ENCODE results near the gene SART1. TPM values are rescaled to one million over a fixed set of nuclear protein-coding genes. Genes with fewer than 3 reads are reported as not detected.

The SART1 gene, protein sequence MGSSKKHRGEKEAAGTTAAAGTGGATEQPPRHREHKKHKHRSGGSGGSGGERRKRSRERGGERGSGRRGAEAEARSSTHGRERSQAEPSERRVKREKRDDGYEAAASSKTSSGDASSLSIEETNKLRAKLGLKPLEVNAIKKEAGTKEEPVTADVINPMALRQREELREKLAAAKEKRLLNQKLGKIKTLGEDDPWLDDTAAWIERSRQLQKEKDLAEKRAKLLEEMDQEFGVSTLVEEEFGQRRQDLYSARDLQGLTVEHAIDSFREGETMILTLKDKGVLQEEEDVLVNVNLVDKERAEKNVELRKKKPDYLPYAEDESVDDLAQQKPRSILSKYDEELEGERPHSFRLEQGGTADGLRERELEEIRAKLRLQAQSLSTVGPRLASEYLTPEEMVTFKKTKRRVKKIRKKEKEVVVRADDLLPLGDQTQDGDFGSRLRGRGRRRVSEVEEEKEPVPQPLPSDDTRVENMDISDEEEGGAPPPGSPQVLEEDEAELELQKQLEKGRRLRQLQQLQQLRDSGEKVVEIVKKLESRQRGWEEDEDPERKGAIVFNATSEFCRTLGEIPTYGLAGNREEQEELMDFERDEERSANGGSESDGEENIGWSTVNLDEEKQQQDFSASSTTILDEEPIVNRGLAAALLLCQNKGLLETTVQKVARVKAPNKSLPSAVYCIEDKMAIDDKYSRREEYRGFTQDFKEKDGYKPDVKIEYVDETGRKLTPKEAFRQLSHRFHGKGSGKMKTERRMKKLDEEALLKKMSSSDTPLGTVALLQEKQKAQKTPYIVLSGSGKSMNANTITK
- total RNA-seq (10 to 100 TPM; 29.2 to 43.3 TPM), polyA plus RNA-seq (ENCODE audit: insufficient read length in 2 of 2) (10 to 100 TPM; 60.6 to 68.2 TPM)
- long read RNA-seq, donor 1, transcript SART1-202 (3 exons, 403 nt), result minor isoform, 6 of 18 reads
- long read RNA-seq, donor 1, transcript SART1-201 (20 exons, 3,293 nt), result major isoform, 12 of 18 reads
- long read RNA-seq, donor 1, partial matches to known transcripts, result 0 of 18 reads
- long read RNA-seq, donor 1, other reads (novel, unspliced or antisense), result 0 of 18 reads
- long read RNA-seq, donor 2, partial matches to known transcripts, result 0 of 2 reads
- long read RNA-seq, donor 2, other reads (novel, unspliced or antisense), result 0 of 2 reads
- long read RNA-seq, donor 3, partial matches to known transcripts, result 0 of 5 reads
- long read RNA-seq, donor 3, other reads (novel, unspliced or antisense), result 0 of 5 reads
- long read RNA-seq, donor 4, transcript SART1-201 (20 exons, 3,293 nt), result major isoform, 7 of 8 reads
- long read RNA-seq, donor 4, partial matches to known transcripts, result 0 of 8 reads
- long read RNA-seq, donor 4, other reads (novel, unspliced or antisense), result 0 of 8 reads

DNA sequence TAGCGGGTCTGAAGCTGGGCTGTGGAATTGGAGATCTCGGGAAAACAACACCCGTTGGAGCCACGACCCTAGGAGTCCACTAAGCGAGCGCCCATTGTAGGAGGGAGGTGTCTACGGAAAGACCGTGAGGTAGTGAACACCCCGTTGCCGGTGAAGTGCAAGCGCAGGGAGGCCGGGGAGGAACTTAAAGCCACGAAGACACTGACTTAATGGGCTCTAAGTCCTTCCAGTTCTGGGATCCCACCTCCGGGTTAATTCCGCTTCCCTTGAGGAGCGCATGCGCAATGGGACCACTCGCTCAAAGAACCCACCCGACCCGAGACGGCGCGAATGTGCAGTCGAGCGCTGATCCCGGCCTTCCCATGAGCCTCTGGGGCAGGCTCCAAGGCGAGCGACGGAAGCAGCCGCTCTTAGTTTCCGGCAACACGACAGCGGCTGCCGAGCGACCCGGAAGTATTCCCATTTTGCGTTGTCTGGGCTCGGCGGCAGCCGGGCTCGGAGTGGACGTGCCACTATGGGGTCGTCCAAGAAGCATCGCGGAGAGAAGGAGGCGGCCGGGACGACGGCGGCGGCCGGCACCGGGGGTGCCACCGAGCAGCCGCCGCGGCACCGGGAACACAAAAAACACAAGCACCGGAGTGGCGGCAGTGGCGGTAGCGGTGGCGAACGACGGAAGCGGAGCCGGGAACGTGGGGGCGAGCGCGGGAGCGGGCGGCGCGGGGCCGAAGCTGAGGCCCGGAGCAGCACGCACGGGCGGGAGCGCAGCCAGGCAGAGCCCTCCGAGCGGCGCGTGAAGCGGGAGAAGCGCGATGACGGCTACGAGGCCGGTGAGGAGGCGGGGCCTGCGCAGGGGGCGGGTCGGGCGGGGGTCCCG is at the start of gene SART1:
Gene SART1, plus strand, starts transcription at position 468 of the 874 bp plus-strand sequence. Its CDS starts 47 bp downstream, at position 515.
- H3K4me3 ChIP-seq (ENCODE audit: low read depth, low read length), result peak within 1 kb of the TSS; percentile 87
- peak; percentile 97 to 100 (median 98) for DNase-seq (ENCODE audit: low read depth in 4 of 6, low spot score in 6 of 6)
- peaks cover 29% of the 10 kb centered on the region for H3K36me3 ChIP-seq (ENCODE audit: control insufficient read depth, insufficient read depth, low read length)
- H3K9me3 ChIP-seq (ENCODE audit: control insufficient read depth, insufficient read depth, low read length), result no peaks in the 10 kb centered on the region
- WGBS (ENCODE audit: insufficient coverage), result under 1% methylated on average over 97 of the region's 97 CpGs
- H3K27me3 ChIP-seq (ENCODE audit: control insufficient read depth, insufficient read depth, low read length), result no peaks in the 10 kb centered on the region
- peak within 1 kb of the TSS; percentile 96 for H3K27ac ChIP-seq (ENCODE audit: low read depth, low read length)
- H3K4me1 ChIP-seq (ENCODE audit: control insufficient read depth, insufficient read depth, low read length), result peaks cover 30% of the 10 kb centered on the region

DNA sequence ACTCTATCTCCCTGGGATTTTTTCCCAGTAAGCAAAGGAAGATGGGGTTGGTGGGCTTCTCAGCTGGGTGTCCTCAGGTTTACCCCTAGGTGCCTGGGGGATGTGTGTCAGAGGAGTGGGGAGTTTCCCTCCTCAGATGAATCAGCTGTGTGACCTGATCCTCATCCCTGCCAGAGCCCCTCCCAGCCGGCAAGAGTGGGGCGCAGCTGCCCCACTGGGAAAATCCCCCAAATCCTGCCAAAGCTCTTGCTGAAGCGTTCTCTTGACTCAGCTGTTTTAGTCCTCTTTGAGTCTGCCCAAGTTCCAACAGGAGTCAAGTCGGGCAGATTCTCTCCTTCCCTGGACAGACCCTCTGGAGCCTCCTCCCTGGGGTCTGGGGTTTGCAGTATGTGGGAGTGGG is 48.7 kb upstream of the SART1 start:
- WGBS (ENCODE audit: insufficient coverage), result 82% methylated on average over 3 of the region's 4 CpGs
- Histone ChIP-seq H3K4me1 (ENCODE audit: control insufficient read depth, insufficient read depth, low read length) (peaks cover 38% of the 10 kb centered on the region), H3K4me3 (ENCODE audit: low read depth, low read length) (no peak overlapping the region), H3K27me3 (ENCODE audit: control insufficient read depth, insufficient read depth, low read length) (peaks cover 3% of the 10 kb centered on the region), H3K27ac (ENCODE audit: low read depth, low read length) (no peak overlapping the region), H3K36me3 (ENCODE audit: control insufficient read depth, insufficient read depth, low read length) (peaks cover 17% of the 10 kb centered on the region), H3K9me3 (ENCODE audit: control insufficient read depth, insufficient read depth, low read length) (no peaks in the 10 kb centered on the region)
- DNase-seq (ENCODE audit: low read depth in 4 of 6, low spot score in 6 of 6), result no peak

DNA sequence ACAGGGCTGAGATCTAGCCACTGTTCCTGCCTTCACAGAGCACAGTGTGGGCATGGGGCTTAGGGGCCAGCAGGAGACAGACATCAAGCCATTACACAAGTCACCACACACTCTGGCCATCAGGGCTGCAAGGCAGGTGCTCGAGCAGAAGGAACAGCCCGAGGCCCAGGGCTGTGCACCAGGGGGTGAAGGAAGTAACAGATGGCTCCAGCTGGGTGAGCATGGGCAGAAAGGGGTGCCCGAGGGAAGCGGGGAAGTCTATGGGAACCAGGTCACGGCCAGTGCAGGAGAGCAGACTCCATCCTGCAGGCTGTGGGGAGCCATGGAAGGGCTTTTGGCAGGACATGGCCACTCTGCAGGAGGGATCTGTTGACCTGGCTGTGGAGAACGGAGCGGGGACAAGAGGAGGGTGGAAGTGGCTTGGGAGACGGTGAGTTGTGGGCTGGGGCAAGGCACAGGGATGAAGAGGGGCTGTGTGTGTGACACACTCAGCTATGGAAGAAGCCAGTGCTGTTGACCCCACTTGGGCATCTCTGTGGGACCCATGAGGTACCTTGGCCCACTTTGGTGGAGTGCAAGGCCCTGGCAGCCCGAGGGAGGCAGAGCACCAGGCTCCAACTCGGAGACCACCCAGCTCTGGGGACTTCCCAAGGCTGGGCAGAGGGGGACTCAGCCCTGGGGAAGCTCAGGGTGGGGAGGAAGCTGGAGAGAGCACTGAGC is 46.3 kb upstream of the SART1 start:
- H3K4me1 ChIP-seq (ENCODE audit: control insufficient read depth, insufficient read depth, low read length), result peaks cover 51% of the 10 kb centered on the region
- H3K36me3 ChIP-seq (ENCODE audit: control insufficient read depth, insufficient read depth, low read length), result peaks cover 20% of the 10 kb centered on the region
- no peak for DNase-seq (ENCODE audit: low read depth in 4 of 6, low spot score in 6 of 6)
- H3K27ac ChIP-seq (ENCODE audit: low read depth, low read length), result no peak overlapping the region
- no peak overlapping the region for H3K4me3 ChIP-seq (ENCODE audit: low read depth, low read length)
- no peaks in the 10 kb centered on the region for H3K9me3 ChIP-seq (ENCODE audit: control insufficient read depth, insufficient read depth, low read length)
- H3K27me3 ChIP-seq (ENCODE audit: control insufficient read depth, insufficient read depth, low read length), result no peaks in the 10 kb centered on the region
- 70% methylated on average over 10 of the region's 10 CpGs for WGBS (ENCODE audit: insufficient coverage)

DNA sequence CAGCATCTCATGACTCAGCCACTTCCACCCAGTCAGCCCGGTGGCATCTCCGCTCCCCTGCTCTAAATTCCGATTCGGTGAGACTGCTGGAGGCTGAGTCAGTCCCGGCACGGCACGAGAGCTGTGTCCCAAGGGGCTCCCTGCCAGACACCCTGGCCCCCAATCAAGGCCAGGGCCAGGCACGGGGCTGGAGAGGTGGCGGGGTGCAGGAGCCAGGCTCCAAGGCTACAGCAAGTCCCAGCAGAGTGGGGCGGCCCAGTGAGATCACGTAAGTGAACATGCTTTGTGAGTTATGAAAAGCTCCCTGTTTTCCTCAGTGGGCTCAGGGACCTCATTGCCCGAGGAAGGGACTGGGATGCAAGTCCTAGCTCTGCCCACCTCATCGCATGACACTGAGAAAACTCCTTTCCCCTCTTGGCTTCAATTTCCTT is 45.7 kb upstream of the SART1 start:
- WGBS (ENCODE audit: insufficient coverage), result 65% methylated on average over 11 of the region's 13 CpGs
- no peak for DNase-seq (ENCODE audit: low read depth in 4 of 6, low spot score in 6 of 6)
- Histone ChIP-seq H3K4me1 (ENCODE audit: control insufficient read depth, insufficient read depth, low read length) (peaks cover 57% of the 10 kb centered on the region), H3K27me3 (ENCODE audit: control insufficient read depth, insufficient read depth, low read length) (no peaks in the 10 kb centered on the region), H3K9me3 (ENCODE audit: control insufficient read depth, insufficient read depth, low read length) (no peaks in the 10 kb centered on the region), H3K4me3 (ENCODE audit: low read depth, low read length) (no peak overlapping the region), H3K27ac (ENCODE audit: low read depth, low read length) (no peak overlapping the region), H3K36me3 (ENCODE audit: control insufficient read depth, insufficient read depth, low read length) (peaks cover 26% of the 10 kb centered on the region)

DNA sequence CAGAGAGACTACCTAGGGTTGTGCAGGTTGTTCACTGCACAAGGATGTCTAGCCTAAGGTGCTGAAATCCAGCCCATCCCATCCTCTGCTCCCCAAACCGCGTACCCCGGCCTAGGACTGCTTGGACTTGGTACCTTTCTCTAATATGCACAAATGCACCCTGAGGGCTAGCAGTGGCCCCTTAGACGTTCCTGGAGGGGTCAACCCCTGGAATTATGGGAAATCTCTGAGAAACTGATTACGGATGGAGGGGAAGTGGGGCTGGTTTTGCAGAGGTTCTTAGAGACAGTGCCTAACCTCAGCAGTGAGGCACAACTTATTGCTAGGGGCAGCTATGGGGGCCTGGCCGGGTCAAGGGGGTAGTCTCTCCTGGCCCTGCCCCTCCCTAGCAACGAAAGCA is 45.1 kb upstream of the SART1 start:
- Histone ChIP-seq H3K9me3 (ENCODE audit: control insufficient read depth, insufficient read depth, low read length) (no peaks in the 10 kb centered on the region), H3K4me3 (ENCODE audit: low read depth, low read length) (no peak overlapping the region), H3K27ac (ENCODE audit: low read depth, low read length) (no peak overlapping the region), H3K27me3 (ENCODE audit: control insufficient read depth, insufficient read depth, low read length) (no peaks in the 10 kb centered on the region), H3K36me3 (ENCODE audit: control insufficient read depth, insufficient read depth, low read length) (peaks cover 32% of the 10 kb centered on the region), H3K4me1 (ENCODE audit: control insufficient read depth, insufficient read depth, low read length) (peaks cover 57% of the 10 kb centered on the region)
- no peak for DNase-seq (ENCODE audit: low read depth in 4 of 6, low spot score in 6 of 6)
- WGBS (ENCODE audit: insufficient coverage), result 88% methylated on average over 5 of the region's 7 CpGs

DNA sequence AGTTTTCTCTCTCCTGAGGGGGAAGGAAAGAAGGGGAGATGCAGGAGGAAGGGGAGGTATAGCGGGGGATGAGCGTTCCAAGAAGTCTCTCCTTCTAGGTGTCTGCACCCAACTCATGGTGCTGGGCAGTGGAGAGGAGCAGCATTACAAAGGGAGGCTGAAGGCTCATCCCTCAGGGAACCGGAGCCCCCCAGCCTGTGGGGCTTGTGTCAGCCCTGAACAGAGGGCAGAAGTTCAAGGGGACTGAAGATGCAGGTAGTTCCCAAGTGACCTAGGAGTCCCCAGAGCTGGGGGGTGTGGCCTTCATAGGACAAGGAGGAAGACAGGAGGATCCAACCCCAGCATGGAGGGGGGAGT is 44.5 kb upstream of the SART1 start:
- no peaks in the 10 kb centered on the region for H3K9me3 ChIP-seq (ENCODE audit: control insufficient read depth, insufficient read depth, low read length)
- H3K36me3 ChIP-seq (ENCODE audit: control insufficient read depth, insufficient read depth, low read length), result peaks cover 38% of the 10 kb centered on the region
- H3K27ac ChIP-seq (ENCODE audit: low read depth, low read length), result no peak overlapping the region
- H3K4me3 ChIP-seq (ENCODE audit: low read depth, low read length), result no peak overlapping the region
- peaks cover 51% of the 10 kb centered on the region for H3K4me1 ChIP-seq (ENCODE audit: control insufficient read depth, insufficient read depth, low read length)
- DNase-seq (ENCODE audit: low read depth in 4 of 6, low spot score in 6 of 6), result no peak
- 88% methylated on average over 3 of the region's 3 CpGs for WGBS (ENCODE audit: insufficient coverage)
- H3K27me3 ChIP-seq (ENCODE audit: control insufficient read depth, insufficient read depth, low read length), result no peaks in the 10 kb centered on the region

DNA sequence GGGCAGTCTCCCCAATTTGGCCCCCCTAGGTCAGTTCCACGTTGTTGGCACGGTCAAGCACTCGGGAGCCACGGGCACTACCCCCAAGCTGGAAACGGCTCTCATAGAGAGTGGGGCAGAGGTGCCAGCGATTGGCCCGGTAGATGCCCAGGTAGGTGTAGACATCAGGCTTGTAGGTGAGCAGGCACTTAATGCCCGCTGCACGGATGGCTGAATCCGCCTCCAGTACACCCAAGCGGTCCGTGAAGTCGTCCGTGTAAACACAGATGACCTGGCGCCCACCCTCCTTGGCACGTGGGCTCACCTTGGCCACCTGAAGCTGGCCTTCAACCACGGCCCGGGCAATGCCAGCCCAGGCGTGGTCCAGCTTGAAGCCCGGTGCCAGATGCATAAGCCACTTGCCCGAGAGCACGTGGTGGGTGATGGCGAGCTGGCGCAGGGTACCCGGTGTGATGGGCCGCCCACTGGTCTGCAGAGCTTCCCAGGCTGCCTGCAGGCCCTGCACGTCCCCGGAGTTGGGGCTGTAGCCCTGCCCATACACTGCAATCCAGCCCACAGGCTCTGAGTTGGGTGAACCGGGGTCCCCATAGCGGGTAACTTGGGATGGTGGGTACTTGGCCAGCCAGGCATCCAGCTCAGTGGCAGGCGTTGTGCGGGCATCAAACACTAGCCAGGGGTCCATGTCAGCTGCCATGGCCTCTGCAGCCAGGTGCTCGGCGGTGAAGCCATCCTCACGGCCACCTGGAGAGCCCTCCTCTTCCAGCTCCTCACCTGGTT is 43.9 kb upstream of the SART1 start:
- Histone ChIP-seq H3K9me3 (ENCODE audit: control insufficient read depth, insufficient read depth, low read length) (no peaks in the 10 kb centered on the region), H3K4me1 (ENCODE audit: control insufficient read depth, insufficient read depth, low read length) (peaks cover 49% of the 10 kb centered on the region), H3K36me3 (ENCODE audit: control insufficient read depth, insufficient read depth, low read length) (peaks cover 43% of the 10 kb centered on the region), H3K4me3 (ENCODE audit: low read depth, low read length) (peak overlapping the region; percentile 89), H3K27ac (ENCODE audit: low read depth, low read length) (peak overlapping the region; percentile 71), H3K27me3 (ENCODE audit: control insufficient read depth, insufficient read depth, low read length) (no peaks in the 10 kb centered on the region)
- no peak for DNase-seq (ENCODE audit: low read depth in 4 of 6, low spot score in 6 of 6)
- WGBS (ENCODE audit: insufficient coverage), result 90% methylated on average over 31 of the region's 35 CpGs
